ENCODE results near the gene AGBL1.

DNA sequence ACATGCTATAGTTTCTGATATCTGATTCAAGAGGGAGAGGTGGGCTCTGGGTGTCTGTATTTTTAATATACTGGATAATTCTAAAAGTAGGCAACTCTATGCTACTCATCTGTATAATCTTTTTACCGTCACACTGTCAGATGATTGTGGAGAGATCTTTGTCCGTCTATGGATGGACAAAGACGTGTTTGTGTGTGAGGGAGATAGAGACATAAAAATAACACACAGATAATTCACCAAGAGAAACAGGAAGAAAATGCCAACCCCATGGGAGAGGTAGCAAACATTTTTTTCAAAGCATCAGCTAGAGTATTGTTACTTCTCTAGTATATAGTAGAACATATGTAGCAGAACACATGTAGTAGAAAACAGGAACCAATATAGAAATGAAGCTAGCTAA is 346.1 kb downstream of the AGBL1 start:
- TF ChIP-seq, protein P1, sequence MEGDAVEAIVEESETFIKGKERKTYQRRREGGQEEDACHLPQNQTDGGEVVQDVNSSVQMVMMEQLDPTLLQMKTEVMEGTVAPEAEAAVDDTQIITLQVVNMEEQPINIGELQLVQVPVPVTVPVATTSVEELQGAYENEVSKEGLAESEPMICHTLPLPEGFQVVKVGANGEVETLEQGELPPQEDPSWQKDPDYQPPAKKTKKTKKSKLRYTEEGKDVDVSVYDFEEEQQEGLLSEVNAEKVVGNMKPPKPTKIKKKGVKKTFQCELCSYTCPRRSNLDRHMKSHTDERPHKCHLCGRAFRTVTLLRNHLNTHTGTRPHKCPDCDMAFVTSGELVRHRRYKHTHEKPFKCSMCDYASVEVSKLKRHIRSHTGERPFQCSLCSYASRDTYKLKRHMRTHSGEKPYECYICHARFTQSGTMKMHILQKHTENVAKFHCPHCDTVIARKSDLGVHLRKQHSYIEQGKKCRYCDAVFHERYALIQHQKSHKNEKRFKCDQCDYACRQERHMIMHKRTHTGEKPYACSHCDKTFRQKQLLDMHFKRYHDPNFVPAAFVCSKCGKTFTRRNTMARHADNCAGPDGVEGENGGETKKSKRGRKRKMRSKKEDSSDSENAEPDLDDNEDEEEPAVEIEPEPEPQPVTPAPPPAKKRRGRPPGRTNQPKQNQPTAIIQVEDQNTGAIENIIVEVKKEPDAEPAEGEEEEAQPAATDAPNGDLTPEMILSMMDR (IDR thresholded peaks at IDR 0.05): no peak
- no peak for TF ChIP-seq POLR2A (IDR thresholded peaks at IDR 0.05)

Data from heart left ventricle (tissue), 13 donors.